ENCODE measurements around the gene SNAPC2.
A peak's percentile ranks its signal among the peaks of the same experiment; 100 is the strongest.
"Not testable (repeated sequence)": the region's sequence is repeated elsewhere in the genome, so short reads cannot be mapped to it uniquely, and the experiment has no call there.

Gene SNAPC2

DNA sequence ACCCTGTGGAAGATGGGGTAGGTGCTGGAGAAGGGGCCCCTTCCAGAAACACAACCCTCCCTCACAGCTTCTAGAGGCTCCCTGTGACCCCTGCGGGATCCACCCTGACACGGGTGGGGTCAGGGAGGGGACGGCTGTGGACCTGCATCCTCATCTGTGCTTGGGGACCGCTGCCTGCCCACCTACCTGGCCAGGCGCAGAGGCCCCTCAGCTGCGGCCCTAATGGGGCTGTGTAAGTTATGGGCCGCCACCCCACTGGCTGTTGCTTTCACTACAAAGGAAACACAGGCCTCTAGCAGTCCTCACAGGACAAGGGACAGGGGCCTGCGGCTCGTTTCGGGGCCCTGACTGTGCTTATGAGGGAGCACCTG is 12.8 kb downstream of the SNAPC2 start:
- DNase-seq (ENCODE audit: low read depth in 1 of 2, low spot score in 1 of 2), result no peak

DNA sequence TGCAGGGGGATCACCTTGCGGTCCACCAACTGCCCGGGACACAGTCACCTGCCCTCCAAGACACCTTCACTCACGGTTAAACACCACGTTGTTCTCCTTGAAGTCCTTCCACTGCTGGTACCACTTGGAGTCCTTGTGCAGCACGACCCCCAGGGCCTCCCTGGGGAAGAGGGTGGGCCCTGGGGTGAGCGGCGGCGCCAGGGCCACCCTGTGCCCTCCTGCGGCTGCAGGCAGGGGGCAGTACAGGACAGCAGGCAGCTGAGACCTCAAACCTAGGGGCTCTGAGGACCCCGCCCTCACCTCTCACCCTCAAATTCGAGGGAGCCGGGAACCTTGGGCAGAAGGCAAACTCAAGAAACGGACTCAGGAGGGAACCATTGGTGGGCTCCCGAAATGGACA is 13.3 kb downstream of the SNAPC2 start:
- no peak for DNase-seq (ENCODE audit: low read depth in 1 of 2, low spot score in 1 of 2)

DNA sequence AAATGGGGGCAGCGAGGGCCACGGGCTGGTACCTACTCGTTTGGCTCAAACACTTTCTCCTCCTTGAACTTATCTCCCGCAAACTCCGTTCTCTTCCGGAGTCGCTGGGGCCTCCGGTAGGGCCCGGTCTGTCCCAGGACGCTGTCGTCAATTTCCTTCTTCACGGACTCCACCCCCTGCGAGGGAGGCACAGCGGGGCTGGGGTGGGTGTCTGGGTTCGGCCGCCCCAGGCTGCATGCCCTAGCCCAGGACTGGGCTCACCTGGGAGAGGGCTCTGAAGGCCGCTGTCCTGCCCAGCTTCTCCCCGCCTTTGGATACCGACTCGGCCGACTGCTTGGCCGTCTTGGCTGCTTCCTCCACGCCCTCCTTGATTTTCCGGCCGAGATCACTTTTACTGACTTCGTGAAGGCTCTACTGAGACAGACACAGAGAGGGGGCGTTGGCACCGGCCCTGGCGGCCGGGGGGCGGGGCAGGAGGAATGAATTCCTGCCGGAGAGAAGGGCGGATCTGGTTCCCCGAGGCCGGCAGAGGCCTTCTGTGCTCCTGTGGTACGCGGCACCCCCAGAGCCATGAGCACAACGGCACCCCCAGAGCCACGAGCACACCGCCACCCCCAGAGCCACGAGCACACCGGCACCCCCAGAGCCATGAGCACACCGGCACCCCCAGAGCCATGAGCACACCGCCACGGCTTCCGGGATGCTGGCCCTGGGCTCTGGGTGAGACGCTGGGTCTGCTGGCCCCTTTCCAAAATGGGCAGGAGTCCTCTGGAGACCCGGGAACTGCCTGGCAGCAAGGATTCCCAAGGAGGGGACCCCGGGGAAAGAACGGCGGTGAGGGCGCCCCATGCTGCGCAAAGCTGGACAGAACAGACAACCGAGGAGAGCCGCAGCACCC is 13.9 kb downstream of the SNAPC2 start:
- DNase-seq (ENCODE audit: low read depth in 1 of 2, low spot score in 1 of 2), result no peak

DNA sequence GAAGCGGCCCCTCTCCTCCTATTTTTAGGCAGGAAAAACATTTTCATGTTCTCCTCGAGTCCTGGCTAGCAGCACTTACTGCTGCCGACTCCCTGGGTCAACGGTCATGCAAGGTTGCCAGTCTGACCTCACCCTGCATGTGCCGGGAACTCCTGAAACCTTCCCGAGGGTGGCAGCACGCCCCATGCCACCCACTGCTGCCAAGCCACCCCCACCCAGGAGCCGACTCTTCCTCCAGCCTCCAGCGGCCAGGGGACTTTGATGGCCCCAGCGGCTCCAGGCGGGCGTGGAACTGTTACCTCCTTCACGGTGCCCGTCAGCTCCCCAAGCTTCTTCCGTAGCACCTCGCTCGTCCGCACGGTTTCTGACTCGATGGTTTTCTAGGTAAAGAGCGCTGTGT is 14.6 kb downstream of the SNAPC2 start:
- DNase-seq (ENCODE audit: low read depth in 1 of 2, low spot score in 1 of 2), result no peak

DNA sequence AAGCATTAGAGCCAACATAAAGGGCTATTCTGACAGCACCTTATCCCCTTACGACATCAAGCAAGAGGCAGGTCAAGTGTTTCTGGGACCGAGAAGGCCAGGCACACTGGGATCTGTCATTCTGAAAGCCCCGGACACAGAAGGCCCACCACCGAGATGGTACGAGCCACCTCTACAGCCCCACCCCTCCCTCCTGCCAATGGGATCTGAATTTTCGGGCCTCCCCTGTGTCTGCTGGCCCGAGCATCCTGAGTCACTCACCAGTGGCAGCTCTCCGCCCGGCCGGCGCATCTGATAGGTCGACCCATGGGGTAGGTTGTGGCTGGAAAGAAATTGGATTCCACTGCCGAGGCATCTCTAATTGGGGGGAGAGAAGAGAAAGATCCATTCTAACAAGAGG is 20.7 kb downstream of the SNAPC2 start:
- no peak for DNase-seq (ENCODE audit: low read depth in 1 of 2, low spot score in 1 of 2)

DNA sequence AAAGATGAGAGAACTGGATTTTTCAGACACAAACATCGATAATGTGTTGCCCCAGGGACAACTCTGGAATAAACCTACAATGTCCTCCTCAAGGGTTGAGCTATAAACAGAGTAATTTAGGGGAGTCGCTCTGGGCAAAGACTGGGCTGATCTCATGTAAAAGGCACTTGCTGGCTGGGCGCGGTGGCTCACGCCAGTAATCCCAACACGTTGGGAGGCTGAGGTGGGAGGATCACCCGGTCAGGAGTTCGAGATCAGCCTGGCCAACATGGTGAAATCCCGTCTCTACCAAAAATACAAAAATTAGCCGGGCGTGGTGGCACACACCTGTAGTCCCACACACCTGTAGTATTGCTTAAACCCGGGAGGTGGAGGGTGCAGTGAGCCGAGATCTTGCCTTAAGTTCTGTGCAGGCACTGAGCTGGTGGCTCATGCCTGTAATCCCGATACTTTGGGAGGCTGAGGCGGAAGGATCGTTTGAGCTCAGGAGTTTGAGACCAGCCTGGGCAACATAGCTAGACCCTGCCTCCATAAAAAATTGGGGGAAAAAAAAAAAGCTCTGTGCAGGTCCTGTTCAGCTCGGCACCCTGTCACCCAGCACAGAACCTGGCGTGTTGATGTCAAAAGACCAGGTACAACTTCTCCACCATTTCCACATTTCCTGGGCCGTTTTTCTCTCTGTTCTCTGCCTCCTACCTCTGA is 21.9 kb downstream of the SNAPC2 start:
- no peak for DNase-seq (ENCODE audit: low read depth in 1 of 2, low spot score in 1 of 2)

DNA sequence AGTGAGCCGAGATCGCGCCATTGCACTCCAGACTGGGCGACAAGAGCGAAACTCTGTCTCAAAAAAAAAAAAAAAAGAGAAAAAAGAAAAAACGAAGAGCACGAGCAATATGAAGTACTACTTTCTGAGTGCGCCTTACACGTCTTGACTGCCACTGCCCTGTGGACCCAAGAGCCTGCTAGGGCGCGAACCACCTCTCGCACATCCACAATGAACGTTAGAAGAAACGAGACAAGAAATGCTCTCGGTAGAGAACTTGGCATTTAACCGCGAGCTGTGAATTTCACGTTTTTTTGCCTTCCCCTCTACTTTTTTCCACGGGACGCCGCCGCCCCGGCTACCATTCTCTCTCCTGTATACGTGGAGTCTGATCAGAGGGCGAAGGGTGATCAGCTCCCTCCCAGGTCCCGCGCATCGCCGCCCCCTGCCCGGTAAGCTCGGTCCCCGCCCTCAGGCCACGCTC is 22.9 kb downstream of the SNAPC2 start:
- DNase-seq (ENCODE audit: low read depth in 1 of 2, low spot score in 1 of 2), result no peak

DNA sequence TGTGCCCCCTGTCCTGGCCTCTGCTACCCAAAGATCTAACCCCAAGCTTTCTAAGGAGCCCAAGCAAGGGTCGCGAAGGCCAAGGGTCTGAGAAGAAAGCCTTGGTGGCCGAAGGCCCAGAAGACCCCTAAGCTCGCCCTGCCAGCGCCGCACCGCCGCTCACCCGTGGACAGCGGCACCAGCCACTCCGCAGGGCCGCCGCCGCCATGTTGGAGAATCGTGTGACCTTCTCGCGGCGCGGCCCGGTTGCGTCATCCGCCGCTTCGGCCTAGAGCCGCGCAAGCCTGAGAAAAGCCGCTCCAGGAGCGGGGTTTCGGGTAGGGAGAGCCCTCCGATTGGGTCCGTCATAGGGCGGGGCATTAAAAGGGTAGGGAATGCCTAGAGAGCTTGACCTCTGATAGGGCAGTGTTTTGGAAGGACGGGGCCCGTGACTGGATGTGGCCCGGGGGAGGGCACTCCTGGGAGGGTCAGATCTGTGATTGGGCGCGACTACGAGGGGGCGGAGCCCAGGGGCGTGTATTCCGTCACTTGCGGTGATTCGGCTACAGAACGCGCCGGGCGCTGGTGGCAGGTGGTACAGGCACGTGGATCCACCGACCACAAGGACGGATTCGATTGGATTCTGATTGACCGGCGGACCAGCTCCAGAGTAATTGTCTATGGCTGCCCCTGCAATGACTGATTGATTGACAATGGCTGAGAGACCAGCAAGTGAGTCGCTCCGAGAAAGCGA is 23.5 kb downstream of the SNAPC2 start, which contains the start of gene TIMM44:
Gene TIMM44, minus strand, starts transcription at position 223 of the 733 bp plus-strand sequence. Its CDS starts 15 bp downstream, at position 208.
- peak; percentile 96 to 97 for DNase-seq (ENCODE audit: low read depth in 1 of 2, low spot score in 1 of 2)

DNA sequence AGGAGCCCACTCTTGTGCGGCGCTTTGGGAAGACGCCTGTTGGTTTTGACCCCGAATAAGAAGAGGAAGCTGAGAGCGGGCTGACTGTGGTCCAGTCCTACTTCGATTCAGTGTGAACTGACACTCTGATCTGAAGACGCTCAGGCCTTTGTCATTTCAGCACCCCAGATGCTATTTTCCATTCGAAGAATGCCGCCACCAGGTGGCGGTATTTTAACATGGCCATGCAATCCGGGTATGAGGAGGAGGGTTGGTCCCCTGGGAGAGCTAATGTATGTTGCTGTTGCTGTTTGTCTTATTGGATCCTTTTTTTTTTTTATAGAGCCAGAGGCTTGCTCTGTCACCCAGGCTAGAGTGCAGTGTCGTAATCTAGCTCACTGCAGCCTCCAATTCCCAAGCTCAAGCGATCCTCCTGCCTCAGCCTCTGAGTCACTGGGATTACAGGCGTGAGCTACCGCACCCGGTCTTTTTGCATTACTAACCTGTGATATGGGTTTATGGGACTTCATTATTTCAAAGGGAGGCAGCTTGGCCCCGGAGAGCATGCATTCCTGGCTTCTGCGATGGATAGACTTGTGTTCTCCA is 24.1 kb downstream of the SNAPC2 start:
- peak; percentile 70 to 76 for DNase-seq (ENCODE audit: low read depth in 1 of 2, low spot score in 1 of 2)

DNA sequence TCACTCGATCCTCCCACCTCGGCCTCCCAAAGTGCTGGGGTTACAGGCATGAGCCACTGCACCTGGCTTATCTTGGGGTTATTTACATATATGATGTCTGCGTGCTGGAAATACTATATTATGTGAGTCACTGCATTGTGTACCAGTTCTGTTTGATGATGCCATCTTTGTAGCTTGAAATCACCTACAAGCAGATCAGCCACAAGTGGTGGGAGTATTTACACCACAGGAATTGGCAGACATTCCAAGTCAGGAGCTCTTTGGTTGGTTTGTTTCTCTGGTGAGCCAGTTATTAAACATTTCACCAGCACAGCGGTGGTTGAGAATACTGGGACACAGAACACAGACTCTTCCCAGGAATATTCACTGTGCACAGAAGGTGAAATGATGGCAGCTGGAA is 27.8 kb downstream of the SNAPC2 start:
- DNase-seq (ENCODE audit: low read depth in 1 of 2, low spot score in 1 of 2), result no peak

DNA sequence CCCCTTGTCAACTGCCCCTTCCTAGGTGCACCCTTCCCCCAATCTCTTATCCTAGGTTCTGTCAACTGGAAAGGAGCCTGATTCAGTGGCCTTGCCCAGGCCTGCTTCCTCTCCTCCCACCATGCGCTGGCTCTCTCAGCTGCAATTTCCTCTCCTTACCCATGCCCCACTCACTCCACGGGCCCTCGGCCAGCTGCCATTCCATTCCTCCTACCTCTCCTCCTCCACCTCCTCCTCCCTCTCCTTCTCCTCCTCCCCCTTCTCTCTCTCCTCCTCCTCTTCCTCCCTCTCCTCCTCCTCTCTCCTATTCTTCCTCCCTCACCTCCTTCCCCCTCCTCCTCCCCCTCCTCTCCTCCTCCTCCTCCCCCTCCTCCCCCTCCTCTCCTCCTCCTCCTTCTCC is 32.9 kb downstream of the SNAPC2 start:
- DNase-seq (ENCODE audit: low read depth in 1 of 2, low spot score in 1 of 2), result no peak

DNA sequence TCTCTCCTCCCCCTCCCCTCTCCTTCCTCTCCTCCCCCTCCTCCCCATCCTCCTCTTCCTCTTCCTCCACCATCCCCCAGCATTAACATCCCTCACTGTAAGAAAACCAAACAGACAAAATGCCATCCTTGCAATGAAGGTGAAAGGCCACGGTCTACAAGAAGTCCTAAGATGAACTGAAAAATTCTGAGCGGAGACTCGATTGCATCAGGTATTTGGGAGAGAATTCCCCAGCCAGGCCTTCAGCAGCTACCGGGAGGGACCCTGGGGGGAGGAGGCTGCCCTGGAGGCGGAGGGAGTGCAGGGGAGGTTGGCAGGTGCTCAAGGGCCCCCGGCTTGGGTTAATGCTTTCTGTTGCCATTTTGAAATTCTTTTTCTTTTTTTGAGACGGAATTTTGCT is 33.4 kb downstream of the SNAPC2 start:
- no peak for DNase-seq (ENCODE audit: low read depth in 1 of 2, low spot score in 1 of 2)

DNA sequence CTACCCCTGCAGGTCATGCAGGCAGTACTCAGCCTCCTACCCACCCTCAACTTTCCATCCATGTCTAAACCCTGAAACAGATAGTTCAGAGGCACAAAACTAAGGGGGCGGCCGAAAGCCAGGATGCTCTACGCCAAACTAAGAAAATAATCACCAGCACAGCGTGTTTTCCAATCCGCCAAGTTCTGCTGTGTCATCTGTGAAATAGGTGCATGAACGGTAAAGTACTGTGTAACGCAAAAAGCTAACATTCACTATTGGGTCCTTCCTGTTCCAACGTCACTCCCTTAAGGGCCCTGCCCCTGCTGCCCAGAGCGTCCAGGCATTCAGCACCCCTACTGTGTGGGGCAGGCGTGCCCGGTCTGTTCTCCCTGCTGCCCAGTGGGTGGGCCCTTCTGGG is 35.6 kb downstream of the SNAPC2 start:
- no peak for DNase-seq (ENCODE audit: low read depth in 1 of 2, low spot score in 1 of 2)

DNA sequence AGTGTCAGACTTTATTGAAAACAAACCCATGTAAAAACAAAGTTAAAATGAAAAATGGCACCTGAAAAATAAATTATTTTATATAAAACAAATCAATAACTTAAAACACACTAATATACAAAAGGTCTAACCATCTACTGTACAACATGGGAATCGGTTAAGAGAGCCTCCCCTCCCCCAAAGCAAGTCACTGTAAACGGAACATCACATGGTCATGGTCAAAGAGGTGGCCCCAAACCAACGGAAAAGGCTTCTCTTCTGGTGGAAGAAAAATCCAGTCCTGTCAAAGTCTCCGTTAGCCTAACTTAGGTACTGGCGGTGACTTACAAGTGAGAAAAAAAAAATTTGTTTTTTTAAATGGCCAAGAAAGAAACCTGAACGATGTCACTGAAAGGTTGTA is 39.1 kb downstream of the SNAPC2 start:
- DNase-seq (ENCODE audit: low read depth in 1 of 2, low spot score in 1 of 2), result no peak

DNA sequence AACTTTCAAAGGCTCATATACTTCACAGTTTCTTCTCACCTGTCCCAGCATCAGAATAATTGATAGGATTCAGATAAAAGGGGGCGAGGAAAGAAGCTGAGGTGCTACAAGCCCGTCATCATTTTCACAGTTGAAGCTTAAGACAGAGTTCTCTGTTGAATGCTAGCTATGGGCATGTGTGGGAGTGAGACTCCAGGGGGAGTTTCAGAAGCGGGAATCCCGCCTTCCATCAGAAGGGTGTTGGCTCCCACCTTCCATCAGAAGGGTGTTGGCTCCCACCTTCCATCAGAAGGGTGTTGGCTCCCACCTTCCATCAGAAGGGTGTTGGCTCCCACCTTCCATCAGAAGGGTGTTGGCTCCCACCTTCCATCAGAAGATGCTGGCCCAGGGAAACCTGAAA is 40.9 kb downstream of the SNAPC2 start:
- DNase-seq (ENCODE audit: low read depth in 1 of 2, low spot score in 1 of 2), result not testable (repeated sequence)

DNA sequence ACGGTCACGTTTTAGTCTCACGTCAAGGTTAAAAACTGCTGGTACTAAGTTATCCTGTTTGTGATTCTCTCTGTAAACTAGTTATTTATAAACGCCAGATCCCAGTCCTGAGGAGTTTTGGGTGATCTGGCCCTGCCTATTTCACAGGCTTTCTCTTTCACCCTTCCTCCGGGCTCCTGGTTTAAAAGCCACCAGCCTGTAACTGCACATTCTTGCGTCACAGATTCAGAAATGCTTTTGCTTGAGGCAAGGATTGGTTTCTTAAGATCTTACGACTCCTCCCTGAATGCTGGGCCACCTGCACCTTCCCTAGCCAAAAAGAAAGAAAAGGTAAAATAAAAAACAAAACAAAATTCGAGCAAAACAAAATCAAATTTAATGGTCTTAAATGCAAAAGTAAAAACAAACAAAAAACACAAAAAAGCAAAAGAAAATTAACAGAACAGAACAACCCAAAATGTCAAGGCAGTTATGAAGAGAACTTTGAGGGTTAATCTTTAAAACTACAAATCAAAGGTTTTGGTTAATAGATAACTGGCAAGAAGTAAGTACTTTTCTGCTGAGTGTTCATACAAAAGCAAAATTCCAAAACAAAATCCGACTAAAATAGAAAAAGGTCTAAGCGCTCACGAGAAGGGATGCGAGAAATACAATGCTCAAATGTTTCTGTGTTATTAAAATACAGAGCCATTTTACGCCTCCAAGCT is 41.9 kb downstream of the SNAPC2 start:
- DNase-seq (ENCODE audit: low read depth in 1 of 2, low spot score in 1 of 2), result no peak

DNA sequence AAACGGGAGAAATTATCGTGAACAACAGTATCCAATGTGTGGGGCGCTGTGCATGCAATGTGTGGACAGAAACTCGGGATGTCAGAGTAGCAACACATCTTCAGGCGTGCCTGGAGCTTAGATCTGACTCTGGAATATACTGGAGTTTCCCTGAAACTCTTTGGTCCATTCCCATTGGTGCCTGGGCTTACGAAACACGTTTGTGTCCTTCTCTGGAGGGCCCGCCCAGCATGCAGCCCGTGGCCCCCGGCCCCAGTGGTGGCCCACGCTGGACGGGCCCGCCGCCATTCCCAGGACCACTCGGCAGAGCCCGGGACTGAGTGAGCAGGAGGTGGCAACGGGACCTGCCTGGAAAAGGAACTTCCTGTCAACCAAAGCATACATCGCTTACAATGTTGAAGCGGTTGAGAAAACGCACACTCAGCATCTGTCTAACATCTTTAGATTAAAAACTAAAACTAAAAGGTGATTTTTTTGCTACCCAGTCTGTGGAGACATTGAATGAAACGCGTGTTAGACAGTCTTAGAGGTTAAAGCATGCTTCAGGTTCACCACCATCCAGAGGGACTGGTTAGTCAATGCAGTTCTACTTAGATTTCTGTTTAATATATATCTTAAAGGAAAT is 42.6 kb downstream of the SNAPC2 start:
- DNase-seq (ENCODE audit: low read depth in 1 of 2, low spot score in 1 of 2), result no peak

DNA sequence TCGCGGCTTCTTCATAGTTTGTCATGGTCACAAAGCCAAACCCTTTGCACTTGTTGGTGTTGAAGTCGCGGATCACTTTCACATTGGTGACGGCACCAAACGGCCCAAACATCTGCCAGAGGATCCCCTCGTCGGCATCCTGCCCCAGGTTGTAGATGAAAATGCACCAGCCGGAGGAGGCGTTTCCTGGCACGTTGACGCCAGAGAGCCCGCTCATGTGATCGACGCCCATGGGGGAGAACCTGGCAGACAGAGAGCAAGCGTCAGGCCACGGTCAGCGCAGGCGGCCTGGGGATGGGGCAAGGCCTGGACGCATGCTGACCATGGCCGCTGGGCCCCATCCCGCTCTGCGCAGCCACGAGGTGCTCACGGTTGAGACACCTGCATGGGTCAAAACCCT is 43.4 kb downstream of the SNAPC2 start:
- DNase-seq (ENCODE audit: low read depth in 1 of 2, low spot score in 1 of 2), result no peak

DNA sequence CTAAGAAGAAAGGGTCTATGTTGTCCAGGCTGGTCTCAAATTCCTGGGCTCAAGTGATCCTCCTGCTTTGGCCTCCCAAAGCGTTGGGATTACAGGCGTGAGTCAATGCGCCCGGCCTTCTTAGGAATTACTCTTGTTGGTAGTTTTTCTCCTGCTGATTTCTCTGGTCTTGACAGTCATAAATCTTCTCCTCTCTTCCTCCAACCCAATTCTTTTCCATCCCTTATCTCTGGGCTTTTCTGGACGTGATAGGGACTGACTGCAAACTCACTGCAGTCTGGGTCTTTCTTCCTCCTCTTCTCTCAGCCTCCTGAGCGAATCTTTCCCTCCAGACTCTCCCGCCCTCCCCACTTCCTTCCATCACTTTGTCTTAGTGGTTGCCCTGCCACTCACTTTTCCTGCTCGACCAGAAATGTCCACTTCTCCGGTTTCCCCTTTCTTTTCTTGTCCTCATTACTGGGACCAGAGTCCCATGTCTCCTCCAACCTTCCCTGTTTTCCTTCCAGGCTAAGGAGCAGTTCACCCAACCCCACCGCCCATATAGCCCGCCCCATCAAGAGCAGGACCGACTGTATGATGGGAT is 45.2 kb downstream of the SNAPC2 start:
- DNase-seq (ENCODE audit: low read depth in 1 of 2, low spot score in 1 of 2), result no peak

Data from activated T-helper 1 cell treated with anti-CD3 and anti-CD28 coated beads, Interleukin-2, amount 50 U/mL, for 16 hours (primary cell).